Stomach (tissue), 9 donors: Measurements from ENCODE around the gene CUEDC1. TPM values are rescaled to one million over a fixed set of nuclear protein-coding genes. Genes with fewer than 3 reads are reported as not detected.

Experiments
- DNase-seq, 2 donors: peaks; one replicate each; pipeline versions ENCODE4 v3.0.0 to v3.0.0-alpha.2; 2013 to 2019
- H3K27ac ChIP-seq, 5 donors: fragments of 200-600 bp in 4 of 5; sonication (generic) in 4 of 5; one replicate each; pipeline ENCODE4 v1.5.1; 2013 to 2019; ENCODE audit warnings: mild to moderate bottlenecking in 1 of 5, moderate library complexity in 1 of 5
- H3K27me3 ChIP-seq, 3 donors: fragments of 200-600 bp; sonication (generic); one replicate each; pipeline ENCODE4 v1.5.1; 2017 to 2019; ENCODE audit warnings: mixed run types in 1 of 3
- H3K36me3 ChIP-seq, 4 donors: fragments of 200-600 bp; sonication (generic); 1 replicate in 3 of 4; 2 replicates in 1 of 4; pipeline ENCODE4 v1.5.1; 2016 to 2019
- H3K4me1 ChIP-seq, 4 donors: fragments of 200-600 bp; sonication (generic); one replicate each; pipeline ENCODE4 v1.5.1; 2016 to 2019
- H3K4me3 ChIP-seq, 4 donors: fragments of 200-600 bp; sonication (generic) in 3 of 4; one replicate each; pipeline ENCODE4 v1.5.1; 2016 to 2019; ENCODE audit warnings: mild to moderate bottlenecking in 1 of 4
- H3K9me3 ChIP-seq, 4 donors: fragments of 200-600 bp; sonication (generic); one replicate each; pipeline ENCODE4 v1.5.1; 2016 to 2019
- CTCF ChIP-seq, 7 experiments: fragments of 450-650 bp in 4 of 7; fragments of 200-600 bp in 3 of 7; sonication (generic) in 3 of 7; IDR thresholded peaks; one replicate each; pipeline ENCODE4 v1.5.1; 2016 to 2019; ENCODE audit warnings: antibody characterized with exemption in 7 of 7, control low read depth in 2 of 7, mild to moderate bottlenecking in 1 of 7
- EP300 ChIP-seq: sonication (generic); formaldehyde crosslinking; IDR thresholded peaks from one replicate; pipeline ENCODE4 v1.6.1; 2017; ENCODE audit warnings: antibody characterized with exemption
- POLR2A ChIP-seq, 4 donors: fragments of 450-650 bp; IDR thresholded peaks; one replicate each; pipeline ENCODE4 v1.6.1; 2016; ENCODE audit warnings: antibody characterized with exemption in 4 of 4, control low read depth in 2 of 4, mild to moderate bottlenecking in 1 of 4, moderate library complexity in 1 of 4
- POLR2AphosphoS5 ChIP-seq, 3 donors: sonication (generic); formaldehyde crosslinking; IDR thresholded peaks; one replicate each; pipeline ENCODE4 v1.6.1; 2016; ENCODE audit warnings: antibody characterized with exemption in 3 of 3
- WGBS, 5 donors: extraction: QIAGEN DNeasy Blood & Tissue Kit in 3 of 5; methylation state at CpG; one replicate each; pipeline versions ENCODE4 v1.1.5 to v1.1.7; 2013 to 2018; 5-methylcytosine and 5-hydroxymethylcytosine counted together
- intact Hi-C: fragments of 100-400 bp; cut with DNase I; formaldehyde crosslinking; loops from one replicate; pipeline ENCODE4 v1.15.1; 2023; ENCODE audit warnings: low total_unique reads
- polyA plus RNA-seq, 3 donors: library from polyadenylated mRNA; stranded (reverse); fragments of 200-250 nt; gene quantifications; one replicate each; pipeline ENCODE4 v1.2.3, GENCODE V29; 2013
- total RNA-seq, 5 donors: library from RNA; depleted of rRNA; stranded (reverse); fragments of >200 nt; gene quantifications; one replicate each; pipeline versions ENCODE4 v1.1.0 to v1.2.3, GENCODE V29; 2014 to 2016
- donor health status: healthy with polysubstance abuse.
- donor health status: Bipolar disorder and iron deficiency.
- donor health status: healthy.

CUEDC1 gene
- total and polyA plus RNA-seq, 8 donors = 10.5 to 111 (median 21.7) TPM

GRCh38 chr17:57954397-57955182 is 622 bp downstream of the CUEDC1 start:
- Histone ChIP-seq H3K4me3 (peak overlapping the region; percentile 61 to 89 (median 76)), H3K27ac (peak overlapping the region; percentile 88 to 99 (median 99)), H3K4me1 (peaks cover 38 to 67% (median 57%) of the 10 kb centered on the region in 4 donors), H3K36me3 (no peaks in the 10 kb centered on the region), H3K9me3 (no peaks in the 10 kb centered on the region), H3K27me3 (no peaks in the 10 kb centered on the region)
- DNase-seq = peak; percentile 50 to 89
- intact Hi-C loops = loop anchor here (10.0 kb wide), 1 partner anchor 60 kb away; no protein-coding TSS in a partner anchor
- 1 to 2% (median 1%) methylated on average over 24 to 78 of the region's 85 CpGs for WGBS, 5 donors
- TF ChIP-seq POLR2AphosphoS5 (IDR thresholded peaks at IDR 0.05) (peak; percentile 31 to 51 (median 48)), POLR2A (IDR thresholded peaks at IDR 0.05) (no peak), EP300 (no peak)

DNA sequence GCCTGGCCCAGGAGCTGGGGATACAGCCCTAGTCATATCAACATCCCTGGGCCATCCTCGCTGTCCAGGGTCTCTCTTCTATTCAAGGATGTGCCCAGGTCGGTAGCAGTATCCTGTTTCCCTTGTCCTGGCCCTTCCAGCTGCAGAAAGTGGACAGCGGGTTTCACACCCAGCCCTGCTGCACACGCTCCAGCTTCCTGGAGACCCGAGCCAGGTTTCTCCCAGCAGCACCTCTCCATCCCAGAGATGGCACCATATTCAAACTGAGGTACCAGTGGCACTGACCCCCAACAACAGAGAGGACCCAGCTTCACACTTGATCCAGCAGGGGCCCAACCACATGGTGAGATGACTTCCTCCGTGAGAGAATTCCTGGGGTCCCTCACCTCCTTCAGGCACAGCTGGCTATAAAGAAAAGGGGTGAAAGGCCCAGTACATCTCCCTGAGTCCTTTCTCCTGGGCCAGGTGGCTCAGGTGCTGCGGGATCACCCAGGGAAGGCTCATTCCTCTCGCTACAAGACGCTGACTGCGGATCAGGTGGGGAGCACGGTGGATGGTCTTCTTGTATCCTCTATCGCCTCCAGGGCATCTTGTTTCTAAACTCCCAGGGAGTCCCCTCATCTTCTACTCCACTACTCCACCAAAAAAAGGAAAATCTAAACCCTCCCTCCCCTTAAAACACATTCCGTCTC is 1.4 kb downstream of the CUEDC1 start:
- H3K27ac ChIP-seq = peak overlapping the region; percentile 88 to 99 (median 99)
- no peaks in the 10 kb centered on the region for H3K27me3 ChIP-seq
- H3K36me3 ChIP-seq = no peaks in the 10 kb centered on the region
- intact Hi-C loops = loop anchor here (10.0 kb wide), 1 partner anchor 59 kb away; no protein-coding TSS in a partner anchor
- no peak for TF ChIP-seq EP300
- no peak for TF ChIP-seq POLR2AphosphoS5 (IDR thresholded peaks at IDR 0.05)
- no peak for TF ChIP-seq CTCF (IDR thresholded peaks at IDR 0.05)
- WGBS, 5 donors = 53 to 68% (median 65%) methylated on average over 12 to 13 of the region's 13 CpGs
- peaks cover 45 to 74% (median 64%) of the 10 kb centered on the region in 4 donors for H3K4me1 ChIP-seq
- peak in 1 of 2 donors; percentile 34 for DNase-seq
- peak overlapping the region; percentile 61 to 89 (median 76) for H3K4me3 ChIP-seq
- no peaks in the 10 kb centered on the region for H3K9me3 ChIP-seq

GRCh38 chr17:57953219-57953618 is 2.0 kb downstream of the CUEDC1 start:
- 70 to 90% (median 81%) methylated on average over 1 of the region's 1 CpG; no CpG with 5 or more reads in 1 of the 5 donors for WGBS, 5 donors

GRCh38 chr17:57949649-57950048 is 5.6 kb downstream of the CUEDC1 start:
- H3K27me3 ChIP-seq = no peaks in the 10 kb centered on the region
- no peaks in the 10 kb centered on the region for H3K9me3 ChIP-seq
- DNase-seq = peak in 1 of 2 donors; percentile 32
- H3K27ac ChIP-seq = peak overlapping the region in 4 of 5 donors; percentile 81 to 99 (median 94)
- peaks cover 54 to 99% (median 84%) of the 10 kb centered on the region in 4 donors for H3K4me1 ChIP-seq
- WGBS, 5 donors = 89 to 95% (median 90%) methylated on average over 5 of the region's 5 CpGs
- H3K4me3 ChIP-seq = no peak overlapping the region
- TF ChIP-seq POLR2A (IDR thresholded peaks at IDR 0.05) = no peak
- no peak for TF ChIP-seq POLR2AphosphoS5 (IDR thresholded peaks at IDR 0.05)
- no peak for TF ChIP-seq EP300
- TF ChIP-seq CTCF (IDR thresholded peaks at IDR 0.05) = no peak
- intact Hi-C loops = loop anchor here (10.0 kb wide), 1 partner anchor 55 kb away; no protein-coding TSS in a partner anchor
- H3K36me3 ChIP-seq = no peaks in the 10 kb centered on the region

More at GRCh38 chr17:57953219-57953618, 2.0 kb downstream of the CUEDC1 start:
- DNase-seq = no peak
- Histone ChIP-seq H3K4me3 (no peak overlapping the region), H3K4me1 (peaks cover 52 to 80% (median 71%) of the 10 kb centered on the region in 4 donors), H3K27me3 (no peaks in the 10 kb centered on the region), H3K9me3 (no peaks in the 10 kb centered on the region), H3K27ac (peak overlapping the region; percentile 34 to 99 (median 99)), H3K36me3 (no peaks in the 10 kb centered on the region)
- TF ChIP-seq EP300 = no peak
- no peak for TF ChIP-seq CTCF (IDR thresholded peaks at IDR 0.05)
- no peak for TF ChIP-seq POLR2A (IDR thresholded peaks at IDR 0.05)
- no peak for TF ChIP-seq POLR2AphosphoS5 (IDR thresholded peaks at IDR 0.05)
- intact Hi-C loops = loop anchor here (10.0 kb wide), 1 partner anchor 58 kb away; no protein-coding TSS in a partner anchor
